HCT116 (cell line): ENCODE measurements around the gene SDK2.

Experiments used
- ZNF274 ChIP-seq: fragments of 200-500 bp; sonication (Bioruptor generic); IDR thresholded peaks from 2 replicates; pipeline ENCODE4 v1.6.1; 2014; ENCODE audit warnings: mild to moderate bottlenecking, low read depth, low read length, inconsistent platforms
- TF ChIP-seq, protein P1 (sequence below), 3 experiments: fragments of 200-600 bp in 1 of 3; sonication (generic) in 1 of 3; IDR thresholded peaks in 2 of 3; conservative IDR thresholded peaks in 1 of 3; 2 replicates each; pipeline ENCODE4 v1.5.1; 2012 to 2017; ENCODE audit warnings: low read depth in 2 of 3, low read length in 2 of 3, antibody characterized with exemption in 1 of 3, borderline replicate concordance in 1 of 3, control low read depth in 1 of 3, mild to moderate bottlenecking in 1 of 3, mixed read lengths in 1 of 3, mixed run types in 1 of 3, moderate library complexity in 1 of 3; ENCODE audit not compliant: insufficient read depth in 1 of 3
- TF ChIP-seq, protein P2 (sequence below): IDR thresholded peaks from 2 replicates; pipeline ENCODE4 v1.6.1; 2012

DNA sequence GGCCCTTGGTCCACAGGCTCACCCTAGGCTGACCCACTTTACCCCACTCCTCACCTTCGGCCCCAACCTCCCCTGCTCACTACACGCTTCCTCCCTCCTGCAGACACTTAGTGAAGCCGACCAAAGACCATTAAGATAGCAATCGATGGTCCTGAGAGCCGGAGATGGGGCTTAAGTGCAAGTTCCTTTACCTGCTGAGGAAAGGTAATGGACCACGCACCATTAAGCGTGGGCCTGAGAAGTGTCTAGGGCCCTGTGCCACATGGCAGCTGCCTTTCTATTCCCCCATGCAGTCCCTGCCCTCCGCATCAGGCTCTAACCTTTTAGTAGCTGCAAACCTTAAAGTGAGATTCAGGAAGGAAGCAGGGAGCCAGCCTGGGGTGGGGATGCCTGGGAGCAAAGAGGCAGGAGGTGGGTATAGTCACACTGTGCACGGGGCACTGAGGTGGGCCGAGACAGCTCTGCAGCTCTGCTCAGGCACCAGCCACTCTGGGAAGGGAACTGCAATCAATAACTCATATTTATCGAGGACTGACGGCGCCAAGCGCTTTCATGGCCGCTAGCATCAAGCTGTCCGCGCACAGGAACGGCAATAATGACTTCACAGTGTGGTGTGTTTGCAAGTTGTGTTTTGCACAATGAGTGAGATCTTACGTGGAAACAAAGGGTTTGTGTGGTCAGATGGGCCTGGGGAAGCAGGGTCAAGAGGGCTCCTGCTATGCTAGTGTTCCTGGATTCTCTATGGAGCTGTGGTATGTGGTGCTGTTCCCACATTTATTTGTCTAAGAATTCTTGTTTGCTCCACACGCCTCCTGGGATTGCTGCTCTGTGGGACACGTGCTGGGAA lies 247.6 kb downstream of the SDK2 start:
- TF ChIP-seq, protein P1, sequence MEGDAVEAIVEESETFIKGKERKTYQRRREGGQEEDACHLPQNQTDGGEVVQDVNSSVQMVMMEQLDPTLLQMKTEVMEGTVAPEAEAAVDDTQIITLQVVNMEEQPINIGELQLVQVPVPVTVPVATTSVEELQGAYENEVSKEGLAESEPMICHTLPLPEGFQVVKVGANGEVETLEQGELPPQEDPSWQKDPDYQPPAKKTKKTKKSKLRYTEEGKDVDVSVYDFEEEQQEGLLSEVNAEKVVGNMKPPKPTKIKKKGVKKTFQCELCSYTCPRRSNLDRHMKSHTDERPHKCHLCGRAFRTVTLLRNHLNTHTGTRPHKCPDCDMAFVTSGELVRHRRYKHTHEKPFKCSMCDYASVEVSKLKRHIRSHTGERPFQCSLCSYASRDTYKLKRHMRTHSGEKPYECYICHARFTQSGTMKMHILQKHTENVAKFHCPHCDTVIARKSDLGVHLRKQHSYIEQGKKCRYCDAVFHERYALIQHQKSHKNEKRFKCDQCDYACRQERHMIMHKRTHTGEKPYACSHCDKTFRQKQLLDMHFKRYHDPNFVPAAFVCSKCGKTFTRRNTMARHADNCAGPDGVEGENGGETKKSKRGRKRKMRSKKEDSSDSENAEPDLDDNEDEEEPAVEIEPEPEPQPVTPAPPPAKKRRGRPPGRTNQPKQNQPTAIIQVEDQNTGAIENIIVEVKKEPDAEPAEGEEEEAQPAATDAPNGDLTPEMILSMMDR (IDR thresholded peaks at IDR 0.05 in 2 of 3, conservative IDR thresholded peaks at IDR 0.05 in 1 of 3; ENCODE audit: borderline replicate concordance in 1 of 3, insufficient read depth in 1 of 3, low read depth in 2 of 3, low read length in 2 of 3): no peak
- TF ChIP-seq, protein P2, sequence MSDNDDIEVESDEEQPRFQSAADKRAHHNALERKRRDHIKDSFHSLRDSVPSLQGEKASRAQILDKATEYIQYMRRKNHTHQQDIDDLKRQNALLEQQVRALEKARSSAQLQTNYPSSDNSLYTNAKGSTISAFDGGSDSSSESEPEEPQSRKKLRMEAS: no peak
- no peak for TF ChIP-seq ZNF274
